ENCODE results near the gene DQX1.
"Not testable (repeated sequence)": the region's sequence is repeated elsewhere in the genome, so short reads cannot be mapped to it uniquely, and the experiment has no call there.

Gene DQX1

GRCh38 chr2:74486141-74486540 is 39.9 kb downstream of the DQX1 start:
- no peaks in the 10 kb centered on the region for H3K27me3 ChIP-seq (ENCODE audit: control insufficient read depth, insufficient read depth, low read length)
- no peak overlapping the region for H3K9ac ChIP-seq (ENCODE audit: low read length)
- no peak overlapping the region for H3K27ac ChIP-seq (ENCODE audit: low read depth, low read length)
- H3K4me3 ChIP-seq (ENCODE audit: low read length): no peak overlapping the region
- H3K4me1 ChIP-seq (ENCODE audit: control insufficient read depth, insufficient read depth, low read length): peaks cover 13% of the 10 kb centered on the region
- peaks cover 11% of the 10 kb centered on the region for H3K36me3 ChIP-seq (ENCODE audit: control insufficient read depth, insufficient read depth, low read length)

GRCh38 chr2:74483675-74484164 is 42.3 kb downstream of the DQX1 start:
- not testable (repeated sequence) for H3K36me3 ChIP-seq (ENCODE audit: control insufficient read depth, insufficient read depth, low read length); H3K9ac ChIP-seq (ENCODE audit: low read length); H3K27ac ChIP-seq (ENCODE audit: low read depth, low read length); H3K27me3 ChIP-seq (ENCODE audit: control insufficient read depth, insufficient read depth, low read length)
- H3K4me1 ChIP-seq (ENCODE audit: control insufficient read depth, insufficient read depth, low read length): peaks cover 18% of the 10 kb centered on the region
- H3K4me3 ChIP-seq (ENCODE audit: low read length): peak overlapping the region; percentile 91

GRCh38 chr2:74482801-74483674 is 43.0 kb downstream of the DQX1 start, which contains the start of the genes CCDC142 and TTC31:
TSS of gene CCDC142 (minus strand) at chr2:74482998. CDS start at chr2:74482837, 161 bp downstream.
TSS of gene TTC31 (plus strand) at chr2:74483081. CDS start at chr2:74483096, 15 bp downstream.
- Histone ChIP-seq H3K9ac (ENCODE audit: low read length) (peak within 1 kb of the TSS; percentile 78), H3K4me1 (ENCODE audit: control insufficient read depth, insufficient read depth, low read length) (peaks cover 18% of the 10 kb centered on the region), H3K27ac (ENCODE audit: low read depth, low read length) (peak within 1 kb of the TSS; percentile 84), H3K36me3 (ENCODE audit: control insufficient read depth, insufficient read depth, low read length) (no peaks in the 10 kb centered on the region), H3K27me3 (ENCODE audit: control insufficient read depth, insufficient read depth, low read length) (no peaks in the 10 kb centered on the region), H3K4me3 (ENCODE audit: low read length) (peak within 1 kb of the TSS; percentile 91)

GRCh38 chr2:74481961-74482800 is 43.9 kb downstream of the DQX1 start:
- H3K27ac ChIP-seq (ENCODE audit: low read depth, low read length): peak overlapping the region; percentile 84
- H3K4me3 ChIP-seq (ENCODE audit: low read length): peak overlapping the region; percentile 91
- peaks cover 18% of the 10 kb centered on the region for H3K4me1 ChIP-seq (ENCODE audit: control insufficient read depth, insufficient read depth, low read length)
- no peaks in the 10 kb centered on the region for H3K27me3 ChIP-seq (ENCODE audit: control insufficient read depth, insufficient read depth, low read length)
- H3K36me3 ChIP-seq (ENCODE audit: control insufficient read depth, insufficient read depth, low read length): peaks cover 5% of the 10 kb centered on the region
- H3K9ac ChIP-seq (ENCODE audit: low read length): peak overlapping the region; percentile 78

- peaks cover 18% of the 10 kb centered on the region for H3K4me1 ChIP-seq (ENCODE audit: control insufficient read depth, insufficient read depth, low read length)
- H3K36me3 ChIP-seq (ENCODE audit: control insufficient read depth, insufficient read depth, low read length): peaks cover 5% of the 10 kb centered on the region
- H3K4me3 ChIP-seq (ENCODE audit: low read length): peak overlapping the region; percentile 91
- no peak overlapping the region for H3K27ac ChIP-seq (ENCODE audit: low read depth, low read length)
- no peaks in the 10 kb centered on the region for H3K27me3 ChIP-seq (ENCODE audit: control insufficient read depth, insufficient read depth, low read length)
- peak overlapping the region; percentile 78 for H3K9ac ChIP-seq (ENCODE audit: low read length)
These were observed 44.6 kb downstream of the DQX1 start for GRCh38 chr2:74481431-74481830.

- H3K36me3 ChIP-seq (ENCODE audit: control insufficient read depth, insufficient read depth, low read length): peaks cover 16% of the 10 kb centered on the region
- no peak overlapping the region for H3K27ac ChIP-seq (ENCODE audit: low read depth, low read length)
- H3K27me3 ChIP-seq (ENCODE audit: control insufficient read depth, insufficient read depth, low read length): no peaks in the 10 kb centered on the region
- H3K4me3 ChIP-seq (ENCODE audit: low read length): no peak overlapping the region
- H3K9ac ChIP-seq (ENCODE audit: low read length): no peak overlapping the region
- H3K4me1 ChIP-seq (ENCODE audit: control insufficient read depth, insufficient read depth, low read length): peaks cover 9% of the 10 kb centered on the region
These were observed 51.1 kb downstream of the DQX1 start for GRCh38 chr2:74474899-74475298.

- Histone ChIP-seq H3K27ac (ENCODE audit: low read depth, low read length) (no peak overlapping the region), H3K4me1 (ENCODE audit: control insufficient read depth, insufficient read depth, low read length) (peaks cover 9% of the 10 kb centered on the region), H3K4me3 (ENCODE audit: low read length) (no peak overlapping the region), H3K27me3 (ENCODE audit: control insufficient read depth, insufficient read depth, low read length) (no peaks in the 10 kb centered on the region), H3K36me3 (ENCODE audit: control insufficient read depth, insufficient read depth, low read length) (peaks cover 16% of the 10 kb centered on the region), H3K9ac (ENCODE audit: low read length) (no peak overlapping the region)
These were observed 51.5 kb downstream of the DQX1 start for GRCh38 chr2:74474481-74474880.

GRCh38 chr2:74472945-74473258 is 53.1 kb downstream of the DQX1 start:
- H3K9ac ChIP-seq (ENCODE audit: low read length): peak overlapping the region; percentile 36
- no peaks in the 10 kb centered on the region for H3K27me3 ChIP-seq (ENCODE audit: control insufficient read depth, insufficient read depth, low read length)
- H3K4me3 ChIP-seq (ENCODE audit: low read length): peak overlapping the region; percentile 97
- H3K36me3 ChIP-seq (ENCODE audit: control insufficient read depth, insufficient read depth, low read length): peaks cover 16% of the 10 kb centered on the region
- peak overlapping the region; percentile 91 for H3K27ac ChIP-seq (ENCODE audit: low read depth, low read length)
- peaks cover 9% of the 10 kb centered on the region for H3K4me1 ChIP-seq (ENCODE audit: control insufficient read depth, insufficient read depth, low read length)

GRCh38 chr2:74472086-74472944 is 53.7 kb downstream of the DQX1 start, which contains the start of gene MRPL53:
TSS of gene MRPL53 (minus strand) at chr2:74472680. CDS start at chr2:74472660, 20 bp downstream.
- peak within 1 kb of the TSS; percentile 91 for H3K27ac ChIP-seq (ENCODE audit: low read depth, low read length)
- H3K4me3 ChIP-seq (ENCODE audit: low read length): peak within 1 kb of the TSS; percentile 97
- H3K4me1 ChIP-seq (ENCODE audit: control insufficient read depth, insufficient read depth, low read length): peaks cover 9% of the 10 kb centered on the region
- peaks cover 13% of the 10 kb centered on the region for H3K36me3 ChIP-seq (ENCODE audit: control insufficient read depth, insufficient read depth, low read length)
- peak within 1 kb of the TSS; percentile 36 for H3K9ac ChIP-seq (ENCODE audit: low read length)
- no peaks in the 10 kb centered on the region for H3K27me3 ChIP-seq (ENCODE audit: control insufficient read depth, insufficient read depth, low read length)

- peak overlapping the region; percentile 36 for H3K9ac ChIP-seq (ENCODE audit: low read length)
These were observed 54.5 kb downstream of the DQX1 start for GRCh38 chr2:74471332-74472065.

GRCh38 chr2:74470742-74471141 is 55.3 kb downstream of the DQX1 start:
- H3K36me3 ChIP-seq (ENCODE audit: control insufficient read depth, insufficient read depth, low read length): peaks cover 11% of the 10 kb centered on the region
- H3K4me1 ChIP-seq (ENCODE audit: control insufficient read depth, insufficient read depth, low read length); H3K27me3 ChIP-seq (ENCODE audit: control insufficient read depth, insufficient read depth, low read length); H3K4me3 ChIP-seq (ENCODE audit: low read length); H3K9ac ChIP-seq (ENCODE audit: low read length); H3K27ac ChIP-seq (ENCODE audit: low read depth, low read length): not testable (repeated sequence)

More at GRCh38 chr2:74471332-74472065, 54.5 kb downstream of the DQX1 start:
- H3K36me3 ChIP-seq (ENCODE audit: control insufficient read depth, insufficient read depth, low read length): peaks cover 11% of the 10 kb centered on the region
- no peaks in the 10 kb centered on the region for H3K27me3 ChIP-seq (ENCODE audit: control insufficient read depth, insufficient read depth, low read length)
- peaks cover 9% of the 10 kb centered on the region for H3K4me1 ChIP-seq (ENCODE audit: control insufficient read depth, insufficient read depth, low read length)
- H3K4me3 ChIP-seq (ENCODE audit: low read length): peak overlapping the region; percentile 97
- H3K27ac ChIP-seq (ENCODE audit: low read depth, low read length): peak overlapping the region; percentile 91

Data from rectal smooth muscle tissue (tissue), 1 donor.